Left ventricle myocardium inferior (tissue), 1 donor: Measurements from ENCODE around the gene RING1. TPM values are rescaled to one million over a fixed set of nuclear protein-coding genes. Genes with fewer than 3 reads are reported as not detected.

Experiments used
- DNase-seq: peaks from one replicate; pipeline ENCODE4 v3.0.0-alpha.2; 2020
- H3K27ac ChIP-seq: fragments of 200-600 bp; replicated peaks from 2 replicates; pipeline ENCODE4 v1.8.0; 2021
- H3K27me3 ChIP-seq: fragments of 200-600 bp; 2 replicates; pipeline ENCODE4 v1.8.0; 2021; ENCODE audit warnings: low read depth
- H3K36me3 ChIP-seq: fragments of 200-600 bp; 2 replicates; pipeline ENCODE4 v1.8.0; 2021
- H3K4me1 ChIP-seq: fragments of 200-600 bp; 2 replicates; pipeline ENCODE4 v1.8.0; 2021
- H3K4me3 ChIP-seq: fragments of 200-600 bp; 2 replicates; pipeline ENCODE4 v1.8.0; 2021; ENCODE audit warnings: mild to moderate bottlenecking, moderate library complexity
- H3K9me3 ChIP-seq: fragments of 200-600 bp; replicated peaks from 2 replicates; pipeline ENCODE4 v1.8.0; 2021
- CTCF ChIP-seq: fragments of 200-600 bp; IDR thresholded peaks from 2 replicates; pipeline ENCODE4 v1.8.0; 2021; ENCODE audit warnings: antibody characterized with exemption, mild to moderate bottlenecking, borderline replicate concordance
- intact Hi-C: fragments of 100-400 bp; cut with micrococcal nuclease; formaldehyde crosslinking; loops from one replicate; pipeline ENCODE4 v1.11.0; 2022
- total RNA-seq: library from RNA; stranded (reverse); fragmentation: NEBNext Ultra II Directional; extraction: Animal tissue kit (Norgen Biotek cat#: 25700); gene quantifications from one replicate; pipeline ENCODE4 v1.2.1, GENCODE V29; 2021
- donor health status: DM: no; HTN: yes; CAD: no; lungs with severe emphysema.

Gene RING1
- total RNA-seq, 1 donor from 2014 or later = 28.4 TPM

DNA sequence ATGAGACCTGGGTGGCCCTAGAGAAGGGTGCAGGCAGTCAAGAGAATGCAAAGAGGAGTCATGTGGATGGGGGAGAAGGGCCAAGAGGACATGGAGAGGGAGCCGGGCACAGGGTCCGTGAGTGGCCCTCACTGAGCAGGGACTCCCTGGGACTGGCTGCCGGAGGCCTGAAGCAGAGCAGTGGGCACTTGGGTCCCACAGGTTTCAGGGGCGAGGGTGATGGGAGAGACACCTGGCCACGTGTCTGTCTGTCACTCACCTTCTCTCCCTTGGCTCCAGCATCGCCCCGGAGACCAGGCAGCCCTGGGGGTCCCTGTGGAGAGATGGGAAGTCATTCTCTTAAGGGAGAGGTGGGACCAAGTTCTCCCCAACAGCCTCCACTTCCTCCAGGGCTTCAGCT, 41.5 kb upstream of the RING1 start:
- H3K27ac ChIP-seq = no peak overlapping the region
- H3K9me3 ChIP-seq = no peaks in the 10 kb centered on the region
- no peak for TF ChIP-seq CTCF
- no peaks in the 10 kb centered on the region for H3K36me3 ChIP-seq
- intact Hi-C loops = no loop called here
- peaks cover 3% of the 10 kb centered on the region for H3K4me1 ChIP-seq
- no peak for DNase-seq
- H3K27me3 ChIP-seq = no peaks in the 10 kb centered on the region
- no peak overlapping the region for H3K4me3 ChIP-seq

GRCh38 chr6:33167374-33168283, 40.7 kb upstream of the RING1 start:
- intact Hi-C loops = no loop called here
- H3K4me3 ChIP-seq = no peak overlapping the region
- H3K27me3 ChIP-seq = no peaks in the 10 kb centered on the region
- no peak for TF ChIP-seq CTCF
- no peaks in the 10 kb centered on the region for H3K4me1 ChIP-seq
- no peak for DNase-seq
- no peak overlapping the region for H3K27ac ChIP-seq
- H3K36me3 ChIP-seq = no peaks in the 10 kb centered on the region
- H3K9me3 ChIP-seq = no peaks in the 10 kb centered on the region

- intact Hi-C loops = no loop called here
- TF ChIP-seq CTCF = no peak
- H3K36me3 ChIP-seq = no peaks in the 10 kb centered on the region
Observed at GRCh38 chr6:33168284-33168601, 40.1 kb upstream of the RING1 start.

DNA sequence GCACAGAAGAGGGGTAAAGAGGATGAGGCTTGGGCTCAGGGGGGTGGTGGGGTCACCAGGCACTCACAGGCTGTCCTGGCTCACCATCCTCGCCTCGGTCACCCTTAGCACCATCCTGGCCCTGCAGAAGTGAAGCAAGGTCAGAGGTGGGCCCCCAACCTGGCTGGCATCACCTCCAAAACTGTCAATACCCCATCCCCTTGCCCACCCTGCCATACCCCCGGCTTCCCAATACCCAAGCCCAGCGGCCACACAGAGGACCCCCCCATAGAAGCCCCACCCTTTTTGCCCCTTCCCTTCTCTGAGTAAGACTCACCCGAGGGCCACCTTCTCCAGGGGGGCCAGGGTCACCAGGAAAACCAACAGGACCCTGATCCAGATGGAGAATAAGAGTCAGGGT, 39.7 kb upstream of the RING1 start:
- no peak for DNase-seq
- no peaks in the 10 kb centered on the region for H3K27me3 ChIP-seq
- no peak for TF ChIP-seq CTCF
- no peaks in the 10 kb centered on the region for H3K36me3 ChIP-seq
- intact Hi-C loops = no loop called here
- H3K4me3 ChIP-seq = no peak overlapping the region
- no peak overlapping the region for H3K27ac ChIP-seq
- H3K4me1 ChIP-seq = no peaks in the 10 kb centered on the region
- H3K9me3 ChIP-seq = no peaks in the 10 kb centered on the region

More at GRCh38 chr6:33168284-33168601, 40.1 kb upstream of the RING1 start:
- no peak for DNase-seq
- no peaks in the 10 kb centered on the region for H3K4me1 ChIP-seq
- no peak overlapping the region for H3K4me3 ChIP-seq
- no peaks in the 10 kb centered on the region for H3K27me3 ChIP-seq
- no peak overlapping the region for H3K27ac ChIP-seq
- H3K9me3 ChIP-seq = no peaks in the 10 kb centered on the region

- intact Hi-C loops = no loop called here
- Histone ChIP-seq H3K9me3 (no peaks in the 10 kb centered on the region), H3K4me3 (no peak overlapping the region), H3K36me3 (no peaks in the 10 kb centered on the region), H3K27ac (no peak overlapping the region), H3K27me3 (no peaks in the 10 kb centered on the region), H3K4me1 (no peaks in the 10 kb centered on the region)
- TF ChIP-seq CTCF = no peak
- no peak for DNase-seq
Observed at GRCh38 chr6:33169291-33170175, 38.8 kb upstream of the RING1 start.
